Adrenal gland (tissue), 12 donors: ENCODE data around the gene MCM6. TPM values are rescaled to one million over a fixed set of nuclear protein-coding genes. Genes with fewer than 3 reads are reported as not detected.
"Not testable (repeated sequence)": the region's sequence is repeated elsewhere in the genome, so short reads cannot be mapped to it uniquely, and the experiment has no call there.

ENCODE experiments used
- DNase-seq, 7 donors: peaks; one replicate each; pipeline ENCODE4 v3.0.0-alpha.2; 2019 to 2020
- H3K27ac ChIP-seq, 5 donors: fragments of 200-600 bp; sonication (generic) in 4 of 5; 1 replicate in 3 of 5; 2 replicates in 2 of 5; pipeline versions ENCODE4 v1.5.1 to v1.8.0; 2016 to 2020; ENCODE audit warnings: mild to moderate bottlenecking in 1 of 5
- H3K27me3 ChIP-seq: fragments of 200-600 bp; 2 replicates; pipeline ENCODE4 v1.8.0; 2021
- H3K36me3 ChIP-seq, 2 donors: fragments of 200-600 bp; replicated peaks in 1 of 2; 1 replicate in 1 of 2; 2 replicates in 1 of 2; pipeline versions ENCODE4 v1.5.1 to v1.8.0; 2018 to 2022
- H3K4me1 ChIP-seq, 2 donors: fragments of 200-600 bp; replicated peaks in 1 of 2; 1 replicate in 1 of 2; 2 replicates in 1 of 2; pipeline versions ENCODE4 v1.5.1 to v1.8.0; 2018 to 2021
- H3K4me3 ChIP-seq, 4 donors: fragments of 200-600 bp; sonication (generic) in 3 of 4; one replicate each; pipeline ENCODE4 v1.5.1; 2016 to 2018
- H3K9me3 ChIP-seq, 3 donors: fragments of 200-600 bp; sonication (generic) in 1 of 3; replicated peaks in 1 of 3; 1 replicate in 2 of 3; 2 replicates in 1 of 3; pipeline versions ENCODE4 v1.5.1 to v1.8.0; 2016 to 2021
- CTCF ChIP-seq, 6 experiments: fragments of 450-650 bp in 4 of 6; fragments of 200-600 bp in 2 of 6; sonication (generic) in 1 of 6; IDR thresholded peaks; 1 replicate in 5 of 6; 2 replicates in 1 of 6; pipeline versions ENCODE4 v1.5.1 to v1.8.0; 2016 to 2021; ENCODE audit warnings: antibody characterized with exemption in 6 of 6, mild to moderate bottlenecking in 2 of 6, moderate library complexity in 1 of 6
- POLR2A ChIP-seq, 2 donors: fragments of 450-650 bp; IDR thresholded peaks; one replicate each; pipeline ENCODE4 v1.6.1; 2017; ENCODE audit warnings: antibody characterized with exemption in 2 of 2, mild to moderate bottlenecking in 2 of 2, moderate library complexity in 1 of 2
- WGBS, 4 donors: extraction: QIAGEN DNeasy Blood & Tissue Kit in 2 of 4; methylation state at CpG; one replicate each; pipeline versions ENCODE4 v1.1.5 to v1.1.7; 2013 to 2017; 5-methylcytosine and 5-hydroxymethylcytosine counted together
- intact Hi-C, 2 donors: fragments of 100-400 bp; cut with DNase I; formaldehyde crosslinking; loops; one replicate each; pipeline versions ENCODE4 v1.14.1 to v1.15.0; 2022 to 2023
- polyA plus RNA-seq, 3 donors: library from polyadenylated mRNA; stranded (reverse); fragments of 200-250 nt in 2 of 3; fragments of 350-450 nt in 1 of 3; fragmentation: Illumina TruSeq in 1 of 3; extraction: RNeasy Lipid Tissue Mini Kit (QIAGEN cat#74804) in 1 of 3; gene quantifications; one replicate each; pipeline ENCODE4 v1.2.3, GENCODE V29; 2013 to 2014
- total RNA-seq, 9 donors: library from RNA; depleted of rRNA in 4 of 9; stranded (reverse); fragments of >200 nt in 4 of 9; fragments of 120-200 nt in 1 of 9; fragmentation: NEBNext Ultra II Directional in 1 of 9; extraction: Animal tissue kit (Norgen Biotek cat#: 25700) in 1 of 9; gene quantifications; one replicate each; pipeline versions ENCODE4 v1.1.0 to v1.2.4, GENCODE V29; 2013 to 2023
- donor health status: healthy with polysubstance abuse.
- donor health status: Bipolar disorder and iron deficiency.
- donor health status: DM: yes; HTN: yes; CAD: no.
- donor health status: DM: no; HTN: no; CAD: no.
- donor health status: DM: no; HTN: no; CAD: no.
- donor health status: DM: yes; HTN: yes; CAD: no.

Gene MCM6
- total and polyA plus RNA-seq, 12 donors, result 3.4 to 18.9 (median 9.4) TPM

- Histone ChIP-seq H3K27ac (no peak overlapping the region), H3K36me3 (no peaks in the 10 kb centered on the region), H3K9me3 (no peaks in the 10 kb centered on the region), H3K27me3 (no peaks in the 10 kb centered on the region), H3K4me3 (no peak overlapping the region), H3K4me1 (no peaks in the 10 kb centered on the region)
- 86 to 95% (median 89%) methylated on average over 4 of the region's 4 CpGs for WGBS, 4 donors
- intact Hi-C loops, result no loop called here
- TF ChIP-seq CTCF (IDR thresholded peaks at IDR 0.05), result no peak
- TF ChIP-seq POLR2A (IDR thresholded peaks at IDR 0.05), result no peak
- DNase-seq, result no peak
Measured at GRCh38 chr2:135885709-135886108, 9.5 kb upstream of the MCM6 start.

- DNase-seq, result no peak
- H3K36me3 ChIP-seq, result no peaks in the 10 kb centered on the region
- H3K4me1 ChIP-seq, result no peaks in the 10 kb centered on the region
- no peak overlapping the region for H3K27ac ChIP-seq
- no peak for TF ChIP-seq POLR2A (IDR thresholded peaks at IDR 0.05)
- no peak for TF ChIP-seq CTCF (IDR thresholded peaks at IDR 0.05)
- no peak overlapping the region for H3K4me3 ChIP-seq
- 45 to 65% (median 52%) methylated on average over 3 of the region's 3 CpGs for WGBS, 4 donors
- H3K27me3 ChIP-seq, result no peaks in the 10 kb centered on the region
- intact Hi-C loops, result no loop called here
- no peaks in the 10 kb centered on the region for H3K9me3 ChIP-seq
Measured at GRCh38 chr2:135882415-135882814, 6.2 kb upstream of the MCM6 start.

GRCh38 chr2:135876770-135877169, 527 bp upstream of the MCM6 start:
- WGBS, 4 donors, result 81 to 87% (median 82%) methylated on average over 15 of the region's 15 CpGs
- DNase-seq, result peak in 1 of 7 donors; percentile 57
- Histone ChIP-seq H3K4me3 (peak overlapping the region in 1 of 4 donors; percentile 79), H3K27ac (peak overlapping the region in 1 of 5 donors; percentile 85), H3K4me1 (peaks cover 8 to 16% of the 10 kb centered on the region in 2 donors)
- intact Hi-C loops, H3K36me3 ChIP-seq, H3K27me3 ChIP-seq, H3K9me3 ChIP-seq: not testable (repeated sequence)

GRCh38 chr2:135875491-135876065, 665 bp downstream of the MCM6 start:
- Histone ChIP-seq H3K27me3 (no peaks in the 10 kb centered on the region), H3K36me3 (no peaks in the 10 kb centered on the region), H3K9me3 (no peaks in the 10 kb centered on the region), H3K4me3 (peak overlapping the region; percentile 37 to 79 (median 70)), H3K27ac (peak overlapping the region in 4 of 5 donors; percentile 71 to 89 (median 78)), H3K4me1 (peaks cover 8 to 16% of the 10 kb centered on the region in 2 donors)
- WGBS, 4 donors, result 1 to 8% (median 3%) methylated on average over 5 to 26 of the region's 26 CpGs
- intact Hi-C loops, result no loop called here
- TF ChIP-seq POLR2A (IDR thresholded peaks at IDR 0.05) (no peak), CTCF (IDR thresholded peaks at IDR 0.05) (no peak)
- peak; percentile 40 to 70 (median 52) for DNase-seq

- H3K4me3 ChIP-seq, result peak overlapping the region in 1 of 4 donors; percentile 79
- no peaks in the 10 kb centered on the region for H3K27me3 ChIP-seq
- H3K9me3 ChIP-seq, result no peaks in the 10 kb centered on the region
- no peak overlapping the region for H3K27ac ChIP-seq
- TF ChIP-seq POLR2A (IDR thresholded peaks at IDR 0.05), result no peak
- no peak for TF ChIP-seq CTCF (IDR thresholded peaks at IDR 0.05)
- H3K36me3 ChIP-seq, result no peaks in the 10 kb centered on the region
- 84 to 89% (median 88%) methylated on average over 19 of the region's 19 CpGs for WGBS, 4 donors
- H3K4me1 ChIP-seq, result peaks cover 8 to 16% of the 10 kb centered on the region in 2 donors
- no peak for DNase-seq
- intact Hi-C loops, result no loop called here
Measured at GRCh38 chr2:135874777-135875365, 1.4 kb downstream of the MCM6 start.
